ENCODE measurements around the gene VASP. TPM values are rescaled to one million over a fixed set of nuclear protein-coding genes. Genes with fewer than 3 reads are reported as not detected.

Gene VASP
- total and polyA plus RNA-seq, 9 of the 15 experiments (the other 6 are each of a cell fraction or from before 2014, with no cell fraction given) = 16.7 to 261 (median 112) TPM

GRCh38 chr19:45485305-45486077, 21.8 kb upstream of the VASP start:
- 1% methylated on average over 28 of the region's 35 CpGs for WGBS (ENCODE audit: insufficient coverage, low coverage, missing lambda C conversion rate)
- Histone ChIP-seq H2AFZ (ENCODE audit: low read depth, low read length) (peak overlapping the region; percentile 90), H3K4me1 (replicated peaks in 1 of 2; ENCODE audit: control insufficient read depth in 2 of 2, insufficient read depth in 2 of 2, low read length in 2 of 2) (peaks cover 3 to 10% of the 10 kb centered on the region in 2 experiments; a peak in 3 of 5 replicates), H3K27me3 (ENCODE audit: control insufficient read depth in 2 of 2, insufficient read depth in 2 of 2, low read length in 2 of 2) (no peaks in the 10 kb centered on the region), H3K9me1 (ENCODE audit: control insufficient read depth, insufficient read depth, low read length) (no peaks in the 10 kb centered on the region), H3K9ac (ENCODE audit: insufficient read depth in 1 of 2, low read depth in 2 of 2, low read length in 2 of 2) (peak overlapping the region; percentile 58 to 90), H3K79me2 (ENCODE audit: control insufficient read depth, insufficient read depth, low read length) (no peaks in the 10 kb centered on the region), H3K36me3 (ENCODE audit: control insufficient read depth, insufficient read depth, low read length) (no peaks in the 10 kb centered on the region), H3K9me3 (replicated peaks; ENCODE audit: control insufficient read depth, insufficient read depth, low read depth, low read length) (no peaks in the 10 kb centered on the region), H3K4me2 (ENCODE audit: insufficient read depth, low read length) (peak overlapping the region; percentile 83), H3K4me3 (peak overlapping the region; percentile 54), H3K27ac (ENCODE audit: extremely low read depth, low read depth, low read length) (peak overlapping the region; percentile 49), H4K20me1 (replicated peaks; ENCODE audit: control insufficient read depth, insufficient read depth, low read length) (no peaks in the 10 kb centered on the region)
- no TSS peak for BruUV-seq (replicated peaks)
- intact Hi-C loops (cut with micrococcal nuclease) = loop anchor here (5.0 kb wide), 1 partner anchor 157 kb away; no protein-coding TSS in a partner anchor
- DNase-seq (ENCODE audit: extremely low read depth in 1 of 4, low spot score in 3 of 4) (peak; percentile 85 to 99 (median 86)), FAIRE-seq (peak; percentile 98), ATAC-seq (peak; percentile 98)
- ChIA-PET POLR2A (interaction anchor here (0.6 to 1.9 kb wide), 13 partner anchors 9 to 307 kb away, joined by 3 to 12 read pairs (median 4); partner anchors contain the start of gene TRAPPC6A), CTCF (ENCODE audit: low intra/inter-chr PET ratio) (interaction anchor here (1.0 to 3.0 kb wide), 3 partner anchors 46 to 83 kb away, joined by 3 to 17 read pairs (median 4); no protein-coding TSS in a partner anchor)
- in situ Hi-C loops (cut with MboI) = no loop called here
- TF ChIP-seq NR4A1 (CRISPR knock-in tag; IDR thresholded peaks at IDR 0.05) = no peak
- no peak for TF ChIP-seq NR4A1 (tag; IDR thresholded peaks at IDR 0.05)
- peak; percentile 21; the same call in 1 of the 2 replicates for TF ChIP-seq GTF2F1 (IDR thresholded peaks at IDR 0.05; ENCODE audit: low read depth, low read length)
- TF ChIP-seq CHD2 (IDR thresholded peaks at IDR 0.05; ENCODE audit: low read depth, low read length) = peak; percentile 18; the same call in 1 of the 2 replicates
- TF ChIP-seq NR2C1 (IDR thresholded peaks at IDR 0.05) = no peak
- peak; percentile 53 for TF ChIP-seq NR2C1 (tag; IDR thresholded peaks at IDR 0.05)
- no peak for TF ChIP-seq ZNF253 (CRISPR knock-in tag; conservative IDR thresholded peaks at IDR 0.05)
- no peak for TF ChIP-seq NUFIP1 (IDR thresholded peaks at IDR 0.05; ENCODE audit: partially characterized antibody)
- TF ChIP-seq SIX5 (IDR thresholded peaks at IDR 0.05; ENCODE audit: borderline replicate concordance in 1 of 2, insufficient read depth in 1 of 2, low read depth in 1 of 2, low read length in 2 of 2) = peak; percentile 97
- peak; percentile 67; the same call in 1 of the 2 replicates for TF ChIP-seq FOXJ2 (tag; IDR thresholded peaks at IDR 0.05)
- no peak for TF ChIP-seq TAF7 (tag; IDR thresholded peaks at IDR 0.05)
- TF ChIP-seq CC2D1A (IDR thresholded peaks at IDR 0.05) = peak; percentile 68; the same call in 1 of the 2 replicates
- no peak for TF ChIP-seq ZNF347 (CRISPR knock-in tag; IDR thresholded peaks at IDR 0.05; ENCODE audit: low read depth)
- TF ChIP-seq VEZF1 (CRISPR knock-in tag; IDR thresholded peaks at IDR 0.05) = peak; percentile 59
- TF ChIP-seq YY1 (IDR thresholded peaks at IDR 0.05; ENCODE audit: borderline replicate concordance in 1 of 3, control insufficient read depth in 1 of 3, extremely low read depth in 1 of 3, insufficient read depth in 3 of 3, insufficient read length in 1 of 3, insufficient replicate concordance in 2 of 3, low read depth in 1 of 3, low read length in 2 of 3) = peak in 1 of 3 experiments; percentile 51
- TF ChIP-seq ZBTB1 (CRISPR knock-in tag; IDR thresholded peaks at IDR 0.05; ENCODE audit: borderline replicate concordance, low read depth) = no peak
- TF ChIP-seq TCF7 (IDR thresholded peaks at IDR 0.05; ENCODE audit: borderline replicate concordance) = peak; percentile 82; the same call in 1 of the 2 replicates
- no peak for TF ChIP-seq USF1 (CRISPR knock-in tag; IDR thresholded peaks at IDR 0.05)

Measured in K562 (cell line).